Amniotic epithelial cell (primary cell): ENCODE measurements around the gene COPA.
"Not testable (repeated sequence)": the region's sequence is repeated elsewhere in the genome, so short reads cannot be mapped to it uniquely, and the experiment has no call there.

Experiments
- DNase-seq: peaks from one replicate; pipeline ENCODE4 v3.0.0-alpha.2; 2010; ENCODE audit warnings: low read depth

The COPA gene

DNA sequence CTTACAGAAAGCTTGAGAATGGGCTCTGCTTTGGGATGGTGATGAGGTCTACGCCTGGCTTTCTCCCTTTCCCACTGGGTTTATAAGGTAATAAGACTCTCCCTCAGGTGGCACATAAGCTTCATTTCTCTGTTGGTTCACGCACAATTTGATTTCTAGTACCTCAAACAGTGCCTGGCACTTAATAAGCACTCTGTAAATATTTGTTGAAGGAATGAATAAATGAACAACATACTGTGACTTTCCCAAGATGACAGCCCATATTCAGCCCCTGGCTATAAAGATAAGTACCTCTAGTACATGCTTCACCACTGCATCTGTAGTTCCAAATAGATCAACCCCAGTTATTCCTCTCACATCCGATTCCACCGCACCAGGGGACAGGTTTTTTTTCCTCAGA is 17.8 kb downstream of the COPA start:
- no peak for DNase-seq

DNA sequence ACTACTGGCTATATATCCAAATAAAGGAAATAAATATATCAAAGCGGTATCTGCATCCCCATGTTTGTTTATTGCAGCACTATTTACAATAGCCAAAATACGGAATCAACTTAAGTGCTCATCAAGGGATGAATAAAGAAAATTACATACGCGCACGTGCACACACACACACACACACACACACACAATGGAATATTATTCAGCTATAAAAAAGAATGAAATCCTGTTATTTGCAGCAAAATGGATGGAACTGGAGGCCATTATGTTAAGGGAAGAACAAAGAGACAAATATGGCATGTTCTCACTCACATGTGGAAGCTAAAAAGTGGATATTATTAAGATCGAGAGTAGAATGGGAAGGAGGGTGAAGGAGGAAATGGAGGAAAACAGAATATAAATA is 20.2 kb downstream of the COPA start:
- DNase-seq = no peak

DNA sequence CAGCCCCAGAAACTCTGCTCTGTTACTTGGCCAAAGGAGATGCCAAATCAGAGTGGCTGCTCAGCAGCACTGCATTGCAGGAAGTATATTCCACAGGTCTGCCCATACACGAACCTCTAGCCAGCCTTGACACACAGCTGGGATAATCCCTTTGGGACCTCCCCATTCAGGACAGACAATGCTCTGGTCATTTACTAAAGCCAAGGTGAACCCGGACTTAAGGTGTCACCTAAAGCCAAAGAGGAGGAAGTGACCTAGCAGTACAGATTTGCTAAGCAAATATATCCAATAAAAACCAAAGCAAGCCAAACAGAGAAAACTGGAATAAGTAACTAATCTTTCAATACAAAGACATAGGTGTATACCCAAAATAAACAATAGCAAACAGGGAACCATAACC is 27.7 kb downstream of the COPA start:
- DNase-seq = no peak

DNA sequence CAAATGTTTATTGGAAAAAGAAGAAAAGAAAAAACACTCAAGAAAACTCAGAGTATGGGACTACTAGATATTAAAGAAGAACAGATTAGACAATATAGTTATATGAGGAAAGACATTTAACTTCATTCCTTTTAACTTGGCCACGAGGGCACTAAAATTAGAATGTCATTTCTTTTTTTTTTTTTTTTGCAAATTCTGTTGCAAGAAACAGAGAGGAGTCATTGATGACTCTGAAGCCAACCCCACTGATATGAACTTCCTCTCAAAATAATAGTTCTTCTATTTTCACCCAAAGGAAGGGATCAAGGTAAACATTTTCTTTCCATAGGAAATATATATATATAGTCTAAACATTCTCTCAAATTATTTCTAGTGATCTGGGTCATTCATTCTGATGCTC is 33.5 kb downstream of the COPA start:
- no peak for DNase-seq

DNA sequence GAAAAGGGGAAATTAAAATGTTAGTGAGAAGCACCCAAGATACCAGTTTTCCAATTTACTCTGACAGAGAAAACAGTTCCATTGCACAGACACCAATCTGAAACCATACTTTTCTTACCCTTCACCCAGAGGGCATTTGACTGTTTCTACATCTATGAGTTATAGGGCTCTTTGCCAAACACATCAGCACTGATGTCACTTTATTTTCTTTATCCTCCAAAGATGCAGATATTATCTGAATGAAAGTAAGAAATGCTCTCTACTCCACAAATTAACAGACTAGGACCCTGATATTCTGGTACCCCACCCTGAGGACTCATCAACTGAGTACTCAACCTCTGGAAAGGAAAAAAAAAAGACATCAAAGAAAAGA is 33.9 kb downstream of the COPA start:
- DNase-seq = peak; percentile 26

DNA sequence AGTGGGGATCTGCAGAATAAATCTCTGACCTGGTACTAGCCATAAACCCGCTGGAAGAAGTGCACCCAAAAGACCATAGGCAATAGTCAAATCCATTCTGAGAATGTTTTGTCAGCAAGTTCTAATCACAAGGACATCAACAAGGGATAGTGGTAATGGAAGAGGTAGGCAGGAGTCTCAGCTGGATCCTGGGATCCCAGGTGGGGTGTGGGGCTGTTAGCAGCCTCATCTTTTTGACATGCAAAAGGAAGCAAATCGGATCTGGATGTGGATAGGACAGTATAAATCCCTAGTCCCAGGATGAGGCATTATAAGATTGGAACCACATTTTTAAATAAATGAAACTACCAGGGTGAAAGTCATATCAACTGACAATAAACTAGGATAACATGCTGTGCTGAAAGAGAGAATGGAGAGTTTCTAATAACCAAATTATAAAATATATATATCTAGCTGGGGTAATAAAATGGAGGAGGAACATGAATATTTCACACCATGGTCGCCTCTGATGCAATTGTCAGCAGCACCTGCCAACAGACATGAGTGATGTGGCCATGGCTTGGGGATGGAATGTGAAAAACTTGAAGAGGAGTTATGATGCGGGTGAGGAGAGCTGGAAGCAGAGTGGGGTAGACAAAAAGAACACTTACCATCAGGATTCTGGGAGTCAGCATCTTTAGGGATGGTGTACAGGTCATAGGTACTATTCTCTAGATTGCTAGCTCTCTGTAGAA is 34.4 kb downstream of the COPA start:
- peak; percentile 56 for DNase-seq

DNA sequence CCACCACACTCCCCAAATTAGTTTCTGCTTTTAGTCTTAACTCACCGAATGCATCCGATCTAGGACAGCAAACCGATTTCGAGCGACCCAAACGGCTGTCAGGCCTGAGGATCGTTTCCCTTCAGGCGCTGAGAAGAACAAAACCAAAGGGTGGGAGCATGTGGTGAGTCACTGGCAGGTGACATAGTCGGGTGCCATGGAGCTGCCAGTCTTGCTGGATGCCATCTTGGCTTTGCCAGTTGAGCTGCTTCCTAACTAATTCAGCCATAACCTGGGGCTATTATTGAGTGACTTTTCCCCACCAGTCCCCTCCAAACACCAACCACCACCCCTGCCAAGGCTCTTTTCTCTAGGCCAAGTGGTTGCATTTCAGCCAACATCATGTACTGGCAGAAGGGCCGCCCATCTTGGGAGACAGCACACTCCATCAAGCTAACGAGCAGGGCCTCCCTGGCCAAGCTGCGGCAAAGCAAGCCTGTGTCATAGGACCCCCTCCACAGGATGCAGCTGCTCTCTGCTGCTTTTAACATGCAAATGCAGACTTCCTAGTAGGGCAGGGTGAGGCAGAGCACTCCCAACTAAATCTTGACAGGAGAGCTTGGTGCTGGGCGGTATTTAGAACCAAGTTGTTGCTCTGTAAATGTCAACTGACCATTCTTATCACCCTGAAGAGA is 35.8 kb downstream of the COPA start:
- no peak for DNase-seq

DNA sequence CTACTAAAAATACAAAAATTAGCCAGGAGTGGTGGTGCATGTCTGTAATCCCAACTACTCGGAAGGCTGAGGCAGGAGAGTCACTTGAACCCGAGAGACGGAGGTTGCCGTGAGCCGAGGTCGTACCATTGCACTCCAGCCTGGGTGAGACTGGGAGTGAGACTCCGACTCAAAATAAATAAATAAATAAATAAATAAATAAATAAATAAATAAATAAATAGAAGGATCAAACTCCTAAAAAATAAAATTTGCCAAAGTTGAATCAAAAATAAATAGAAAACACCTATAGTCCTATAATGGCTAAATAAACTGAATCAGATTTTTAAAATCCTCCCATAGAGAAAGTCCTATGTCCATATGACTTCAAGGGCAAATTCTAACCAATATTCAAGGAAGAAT is 42.9 kb downstream of the COPA start:
- DNase-seq = no peak

DNA sequence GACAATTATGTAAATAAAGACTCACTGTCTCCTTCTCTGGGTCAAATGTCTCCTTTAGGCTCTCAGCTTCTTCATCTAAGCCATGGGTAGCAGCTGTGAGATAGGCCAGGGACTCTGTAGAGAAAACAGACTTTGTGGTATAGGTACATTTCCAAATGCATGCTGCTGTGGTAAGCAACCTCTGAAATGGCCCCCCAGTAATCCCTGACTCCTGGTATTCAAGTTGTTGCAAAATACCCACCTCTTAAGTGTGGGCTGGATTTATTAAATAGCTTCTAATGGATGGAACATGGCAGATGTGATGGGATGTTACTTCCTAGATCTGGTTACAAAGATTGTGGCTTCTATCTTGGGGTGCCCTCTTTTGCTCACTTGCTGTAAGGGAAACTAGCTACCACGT is 47.0 kb downstream of the COPA start:
- peak; percentile 81 for DNase-seq

DNA sequence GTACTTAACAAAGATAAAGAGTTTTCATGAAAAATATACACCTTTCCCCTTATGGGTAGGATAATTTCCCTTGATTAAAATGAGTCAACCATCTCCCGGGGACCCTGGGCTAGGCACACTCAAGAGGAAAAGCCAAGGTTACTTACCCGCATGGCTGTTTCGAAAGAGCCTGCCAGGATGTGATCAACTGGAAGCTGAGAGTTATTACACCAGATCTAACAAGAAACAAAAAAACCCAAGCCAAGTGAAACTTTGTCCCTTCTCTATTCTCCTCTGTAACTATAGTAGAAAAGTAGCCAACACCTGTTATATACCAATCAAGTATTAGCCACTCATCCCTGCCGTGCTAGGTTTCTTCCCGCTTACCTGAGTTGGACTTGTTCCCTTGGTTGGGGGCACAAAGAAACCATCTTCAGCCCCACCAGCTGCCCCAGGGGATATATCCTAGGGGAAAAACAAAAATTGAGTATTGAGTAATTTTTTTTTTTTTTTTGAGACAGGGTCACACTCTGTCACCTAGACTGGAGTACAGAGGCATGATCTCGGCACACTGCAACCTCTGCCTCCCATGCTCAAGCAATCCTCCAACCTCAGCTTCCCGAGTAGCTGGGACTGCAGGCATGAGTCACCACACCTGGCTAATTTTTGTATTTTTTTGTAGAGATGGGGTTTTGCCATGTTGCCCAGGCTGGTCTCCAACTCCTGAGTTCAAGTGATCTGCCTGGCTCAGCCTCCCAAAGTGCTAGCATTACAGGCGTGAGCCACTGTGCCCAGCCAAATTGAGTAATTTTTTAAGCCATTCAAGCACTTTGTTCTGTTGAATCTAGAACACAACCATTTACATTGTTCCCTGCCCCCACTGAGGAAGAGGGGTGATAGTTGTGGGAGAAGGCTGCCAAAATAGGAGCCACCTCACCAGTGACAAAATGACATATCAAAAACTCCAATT is 49.8 kb downstream of the COPA start:
- peak; percentile 20 for DNase-seq

DNA sequence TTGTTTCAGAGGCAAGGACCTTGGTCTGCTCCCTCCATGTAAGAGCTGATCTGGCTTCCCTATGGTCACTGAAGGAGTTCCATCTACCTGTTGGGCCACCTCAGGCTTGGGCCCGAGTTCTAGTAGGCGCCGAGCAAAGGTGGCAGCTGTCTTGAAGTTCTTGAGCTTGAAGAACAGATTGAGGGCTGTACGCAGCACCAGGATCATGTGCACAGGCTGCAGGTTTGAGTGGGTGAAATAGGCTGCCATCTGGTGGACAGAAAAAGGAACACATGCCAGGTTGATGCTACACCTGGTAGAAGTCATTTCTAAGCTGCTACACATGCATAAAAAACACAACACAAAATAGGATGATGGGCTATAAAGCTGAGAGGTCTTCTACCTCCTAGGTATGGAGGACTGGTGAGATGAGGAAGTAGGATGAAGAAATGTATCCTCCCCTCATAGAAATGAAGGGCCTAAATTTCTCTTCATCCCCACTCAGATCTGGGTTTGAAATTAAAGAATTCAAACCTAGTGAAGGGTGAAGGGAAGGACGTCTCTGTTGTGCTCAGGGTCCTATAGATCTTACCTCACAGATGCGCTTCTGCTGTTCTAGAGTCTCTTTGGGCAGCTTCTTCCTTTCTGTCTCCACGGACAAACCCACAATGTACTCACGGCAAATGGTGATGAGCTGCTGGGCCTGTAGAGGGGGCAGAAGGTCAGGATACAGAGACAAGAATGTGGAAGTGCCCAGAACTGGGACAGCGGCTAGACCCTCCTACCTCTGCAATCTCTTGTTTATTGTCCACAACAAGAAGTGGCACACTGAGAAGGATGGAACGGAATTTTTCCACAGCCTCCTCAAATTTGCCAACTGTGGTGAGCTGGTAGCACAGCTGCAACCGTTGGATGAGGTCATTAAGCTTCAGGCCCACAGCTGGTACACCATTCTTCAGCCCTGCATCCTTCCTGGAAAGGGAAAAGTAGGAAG is 51.5 kb downstream of the COPA start:
- DNase-seq = peak; percentile 77

DNA sequence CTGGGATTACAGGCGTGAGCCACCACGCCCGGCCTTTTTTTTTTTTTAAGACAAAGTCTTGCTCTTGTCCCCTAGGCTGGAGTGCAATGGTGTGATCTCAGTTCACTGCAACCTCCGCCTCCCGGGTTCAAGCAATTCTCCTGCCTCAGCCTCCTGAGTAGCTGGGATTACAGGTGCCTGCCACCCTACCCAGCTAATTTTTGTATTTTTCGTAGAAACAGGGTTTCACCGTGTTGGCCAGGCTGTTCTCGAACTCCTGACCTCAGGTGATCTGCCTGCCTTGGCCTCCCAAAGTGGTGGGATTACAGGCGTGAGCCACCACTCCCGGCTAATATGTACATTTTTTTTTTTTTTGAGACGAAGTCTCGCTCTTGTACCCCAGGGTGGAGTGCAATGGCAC is 55.3 kb downstream of the COPA start:
- not testable (repeated sequence) for DNase-seq

DNA sequence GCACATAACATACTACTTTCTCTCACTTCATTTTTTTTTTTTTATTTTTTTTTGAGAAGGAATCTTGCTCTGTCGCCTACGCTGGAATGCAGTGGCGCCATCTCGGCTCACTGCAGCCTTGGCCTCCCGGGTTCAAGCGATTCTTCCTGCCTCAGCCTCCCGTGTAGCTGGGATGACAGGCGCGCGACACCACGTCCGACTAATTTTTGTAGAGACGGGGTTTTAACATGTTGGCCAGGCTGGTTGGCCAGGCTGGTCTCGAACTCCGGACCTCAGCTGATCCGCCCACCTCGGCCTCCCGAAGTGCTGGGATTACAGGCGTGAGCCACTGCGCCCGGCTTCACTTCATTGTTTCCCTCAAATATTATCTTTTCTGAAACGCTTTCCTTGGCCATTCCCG is 57.5 kb downstream of the COPA start:
- no peak for DNase-seq

DNA sequence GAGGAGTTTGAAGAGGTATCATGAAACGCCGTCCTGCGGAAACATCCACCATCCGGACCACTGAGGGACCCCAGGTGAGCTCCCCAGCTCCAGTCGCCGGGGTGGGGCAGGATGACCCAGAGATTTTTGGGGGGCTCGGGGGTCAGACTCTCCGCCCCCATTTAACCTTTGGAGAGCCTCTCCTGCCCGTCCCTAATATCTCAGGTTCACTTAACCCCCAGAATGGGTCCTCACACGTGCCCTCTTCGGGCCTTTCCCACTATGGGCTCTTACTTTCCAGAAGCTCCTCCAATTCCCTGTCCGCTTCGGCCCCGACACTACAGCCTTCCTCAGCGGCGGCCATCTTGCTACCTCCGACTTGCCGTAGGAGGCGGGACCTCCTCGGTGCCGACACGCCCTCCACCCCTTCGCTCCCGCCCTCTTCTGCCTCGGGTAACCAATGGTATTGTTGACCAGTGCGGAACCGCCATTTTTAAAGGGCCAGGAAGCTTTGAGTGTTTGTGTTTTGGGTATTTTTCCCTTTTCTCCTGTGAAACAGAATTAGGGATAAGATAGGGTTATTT is 58.2 kb downstream of the COPA start, which contains the start of gene PEX19:
TSS of gene PEX19 (minus strand) at position 352 of the 563 bp plus-strand sequence. CDS start at position 343, 9 bp downstream.
- DNase-seq = peak; percentile 91

DNA sequence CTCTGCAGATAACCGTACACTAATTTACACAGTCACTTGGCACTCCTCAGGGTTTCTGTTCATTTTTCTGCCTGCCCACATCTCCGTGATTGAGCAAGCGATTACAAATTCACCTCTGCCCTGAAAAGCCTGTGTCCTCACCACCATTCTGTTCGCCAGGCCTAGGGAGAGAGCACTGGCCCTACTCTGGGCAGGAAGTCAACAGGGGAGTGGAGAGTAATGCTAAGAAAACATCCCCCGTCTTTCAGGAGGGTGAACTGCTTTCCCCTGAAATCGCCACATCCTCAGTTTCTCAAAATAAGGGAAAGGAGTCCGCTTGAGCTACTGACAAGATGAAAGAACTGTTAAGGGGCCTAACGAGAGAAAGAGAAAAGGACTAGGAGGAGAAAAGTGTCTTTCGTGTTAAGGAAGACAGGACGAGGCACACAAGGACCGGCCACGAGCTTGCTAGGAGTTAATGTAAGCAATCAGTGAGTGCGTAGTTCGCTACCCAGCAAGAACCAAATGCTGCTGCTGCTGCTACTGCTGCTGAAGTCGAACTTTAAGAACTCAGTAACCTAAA is 58.7 kb downstream of the COPA start:
- peak; percentile 92 for DNase-seq

DNA sequence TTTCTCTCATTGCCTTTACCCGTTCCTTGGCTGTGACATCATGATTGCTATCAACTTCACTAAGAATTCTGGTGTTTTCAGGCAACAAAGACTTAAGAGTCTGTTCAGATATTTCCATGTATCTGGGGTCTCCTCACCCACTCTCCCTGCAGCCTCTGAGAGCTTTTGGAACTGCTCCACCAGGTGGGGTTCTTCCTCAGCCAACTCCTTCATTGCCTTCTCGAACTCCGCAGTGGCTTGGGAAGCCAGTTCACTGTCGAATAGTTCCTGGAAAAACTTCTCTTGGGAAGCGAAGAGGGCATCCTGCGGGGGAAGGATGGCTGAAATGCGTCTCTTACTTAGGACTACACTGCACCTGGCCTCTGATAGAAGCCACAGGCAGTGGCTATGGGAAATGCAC is 60.2 kb downstream of the COPA start:
- DNase-seq = no peak

DNA sequence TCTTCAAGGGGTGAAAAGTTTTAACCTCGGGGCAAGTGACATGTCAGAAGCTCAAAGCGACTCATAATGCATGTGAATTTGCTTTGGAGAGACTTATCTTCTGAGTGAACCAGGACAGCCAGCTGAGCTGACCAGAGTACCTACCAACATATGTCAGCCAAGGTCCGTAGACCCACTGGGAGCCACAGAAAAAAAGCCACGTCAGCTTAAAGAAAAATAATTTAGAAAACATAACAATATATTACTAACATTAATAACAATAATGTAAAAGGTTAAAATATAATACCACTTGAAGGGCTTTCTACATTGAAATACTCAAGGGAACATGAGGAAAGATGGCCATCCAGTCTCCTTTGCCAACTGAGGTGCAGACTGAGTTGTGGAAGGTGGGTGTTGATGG is 65.1 kb downstream of the COPA start:
- DNase-seq = no peak

DNA sequence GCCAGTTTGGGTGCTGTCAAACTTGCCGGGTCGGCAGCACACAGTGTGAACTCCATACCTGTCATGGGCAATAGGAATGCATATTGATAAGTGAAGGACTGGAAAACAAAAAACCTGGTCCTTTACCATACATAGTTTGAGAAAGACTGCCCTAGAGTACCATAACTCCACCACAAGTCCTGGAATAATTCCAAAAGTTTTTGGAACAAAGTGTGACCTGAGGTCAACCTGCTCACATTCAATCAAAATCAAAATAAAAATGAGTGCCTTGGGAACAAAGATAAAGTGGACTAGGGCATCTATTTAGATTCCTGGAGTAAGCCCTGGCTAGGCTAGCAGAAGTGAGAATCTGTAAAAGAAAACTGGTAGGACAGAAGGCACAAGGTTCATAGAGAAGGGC is 65.7 kb downstream of the COPA start:
- no peak for DNase-seq

DNA sequence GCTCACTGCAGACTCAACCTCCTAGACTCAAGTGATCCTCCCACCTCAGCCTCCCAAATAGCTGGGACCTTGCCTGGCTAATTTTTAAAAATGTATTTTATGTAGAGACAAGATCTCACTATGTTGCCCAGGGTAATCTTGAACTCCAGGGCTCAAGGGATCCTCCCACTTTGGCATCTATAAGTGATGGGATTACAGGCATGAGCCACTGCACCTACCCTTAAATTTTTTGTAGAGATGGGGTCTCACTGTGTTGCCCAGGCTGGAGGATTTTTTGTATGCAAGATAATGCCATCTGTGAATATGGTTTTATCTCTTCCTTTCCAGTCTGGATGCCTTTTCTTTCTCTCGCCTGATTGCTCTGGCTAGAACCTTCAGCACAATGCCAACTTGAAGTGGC is 72.0 kb downstream of the COPA start:
- no peak for DNase-seq

DNA sequence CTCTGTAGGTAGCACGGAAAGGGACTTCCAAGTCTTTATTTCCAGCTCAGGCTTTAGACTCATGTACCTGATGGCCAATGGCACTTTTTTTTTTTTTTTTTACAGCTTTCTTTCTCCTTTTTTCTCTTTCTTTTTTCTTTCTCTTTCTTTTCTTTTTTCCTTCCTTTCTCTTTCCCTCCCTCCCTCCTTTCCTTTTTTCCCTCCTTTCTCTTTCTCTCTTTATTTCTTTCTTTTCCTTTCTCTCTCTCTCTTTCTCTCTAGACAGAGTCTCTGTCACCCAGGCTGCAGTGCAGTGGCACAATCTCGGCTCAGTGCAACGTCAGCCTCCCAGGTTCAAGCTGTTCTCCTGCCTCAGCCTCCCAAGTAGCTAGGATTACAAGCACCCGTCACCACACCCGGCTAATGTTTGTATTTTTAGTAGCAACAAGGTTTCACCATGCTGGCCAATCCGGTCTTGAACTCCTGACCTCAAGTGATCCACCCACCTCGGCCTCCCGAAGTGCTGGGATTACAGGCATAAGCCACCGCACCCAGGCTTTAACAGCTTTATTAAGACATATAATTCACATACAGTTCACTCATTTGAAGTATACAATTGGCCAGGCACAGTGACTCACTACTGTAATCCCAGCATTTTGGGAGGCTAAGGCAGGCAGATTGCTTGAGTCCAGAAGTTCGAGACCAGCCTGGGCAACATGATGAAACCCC is 75.6 kb downstream of the COPA start:
- DNase-seq = no peak
